ENCODE data around the gene NOL4L. TPM values are rescaled to one million over a fixed set of nuclear protein-coding genes. Genes with fewer than 3 reads are reported as not detected.

Gene NOL4L
- polyA plus RNA-seq, 2 of the 4 experiments (the other 2 are of a cell fraction): 9.5 to 11.8 TPM

DNA sequence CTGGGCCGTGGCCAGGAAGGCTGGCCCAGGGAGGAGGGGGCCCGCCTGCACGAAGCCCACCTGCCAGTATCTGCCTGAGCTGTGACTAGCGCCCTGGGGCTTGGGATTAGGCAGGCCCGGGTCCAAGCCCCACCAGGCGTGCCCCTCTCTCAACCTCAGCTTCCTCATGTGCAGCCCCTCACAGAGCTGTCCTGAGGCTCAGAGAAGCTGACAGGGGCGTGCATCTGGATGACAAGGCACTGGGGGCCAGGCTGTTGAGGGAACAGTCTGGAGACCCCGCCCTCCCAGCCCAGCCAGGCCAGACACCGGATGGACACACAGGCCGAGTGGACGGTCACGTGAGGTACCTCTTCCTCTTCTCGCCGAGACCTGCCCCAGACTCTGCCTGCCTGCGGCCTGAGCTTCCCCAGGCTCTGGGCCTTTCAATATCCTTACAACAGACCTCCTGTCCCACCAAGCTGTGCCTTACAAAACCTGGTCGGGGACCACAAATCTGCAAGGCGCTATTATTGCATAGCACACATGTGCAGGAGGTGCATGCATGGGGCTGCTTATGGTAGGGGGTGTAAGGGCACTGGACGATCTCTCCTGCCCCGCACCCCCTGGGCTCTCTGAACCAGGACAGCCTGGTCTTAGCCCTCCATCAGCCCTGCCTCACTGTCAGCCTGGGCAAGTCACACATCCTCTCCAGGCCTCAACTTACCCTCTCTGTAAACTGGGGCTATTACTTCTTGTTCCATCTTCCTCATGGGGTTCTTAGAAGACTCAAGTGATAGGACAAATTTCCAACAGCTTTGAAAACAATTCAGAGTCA is 20.0 kb downstream of the NOL4L start (continued):
- TF ChIP-seq TFCP2L1 (CRISPR knock-in tag; IDR thresholded peaks at IDR 0.05): no peak
- TF ChIP-seq, protein P1, sequence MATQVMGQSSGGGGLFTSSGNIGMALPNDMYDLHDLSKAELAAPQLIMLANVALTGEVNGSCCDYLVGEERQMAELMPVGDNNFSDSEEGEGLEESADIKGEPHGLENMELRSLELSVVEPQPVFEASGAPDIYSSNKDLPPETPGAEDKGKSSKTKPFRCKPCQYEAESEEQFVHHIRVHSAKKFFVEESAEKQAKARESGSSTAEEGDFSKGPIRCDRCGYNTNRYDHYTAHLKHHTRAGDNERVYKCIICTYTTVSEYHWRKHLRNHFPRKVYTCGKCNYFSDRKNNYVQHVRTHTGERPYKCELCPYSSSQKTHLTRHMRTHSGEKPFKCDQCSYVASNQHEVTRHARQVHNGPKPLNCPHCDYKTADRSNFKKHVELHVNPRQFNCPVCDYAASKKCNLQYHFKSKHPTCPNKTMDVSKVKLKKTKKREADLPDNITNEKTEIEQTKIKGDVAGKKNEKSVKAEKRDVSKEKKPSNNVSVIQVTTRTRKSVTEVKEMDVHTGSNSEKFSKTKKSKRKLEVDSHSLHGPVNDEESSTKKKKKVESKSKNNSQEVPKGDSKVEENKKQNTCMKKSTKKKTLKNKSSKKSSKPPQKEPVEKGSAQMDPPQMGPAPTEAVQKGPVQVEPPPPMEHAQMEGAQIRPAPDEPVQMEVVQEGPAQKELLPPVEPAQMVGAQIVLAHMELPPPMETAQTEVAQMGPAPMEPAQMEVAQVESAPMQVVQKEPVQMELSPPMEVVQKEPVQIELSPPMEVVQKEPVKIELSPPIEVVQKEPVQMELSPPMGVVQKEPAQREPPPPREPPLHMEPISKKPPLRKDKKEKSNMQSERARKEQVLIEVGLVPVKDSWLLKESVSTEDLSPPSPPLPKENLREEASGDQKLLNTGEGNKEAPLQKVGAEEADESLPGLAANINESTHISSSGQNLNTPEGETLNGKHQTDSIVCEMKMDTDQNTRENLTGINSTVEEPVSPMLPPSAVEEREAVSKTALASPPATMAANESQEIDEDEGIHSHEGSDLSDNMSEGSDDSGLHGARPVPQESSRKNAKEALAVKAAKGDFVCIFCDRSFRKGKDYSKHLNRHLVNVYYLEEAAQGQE (IDR thresholded peaks at IDR 0.05): no peak
- no peak for TF ChIP-seq NFE2L2 (conservative IDR thresholded peaks at IDR 0.05; ENCODE audit: low read length)
- no peak for TF ChIP-seq JUN (IDR thresholded peaks at IDR 0.05)
- TF ChIP-seq HEYL (CRISPR knock-in tag; IDR thresholded peaks at IDR 0.05): no peak

DNA sequence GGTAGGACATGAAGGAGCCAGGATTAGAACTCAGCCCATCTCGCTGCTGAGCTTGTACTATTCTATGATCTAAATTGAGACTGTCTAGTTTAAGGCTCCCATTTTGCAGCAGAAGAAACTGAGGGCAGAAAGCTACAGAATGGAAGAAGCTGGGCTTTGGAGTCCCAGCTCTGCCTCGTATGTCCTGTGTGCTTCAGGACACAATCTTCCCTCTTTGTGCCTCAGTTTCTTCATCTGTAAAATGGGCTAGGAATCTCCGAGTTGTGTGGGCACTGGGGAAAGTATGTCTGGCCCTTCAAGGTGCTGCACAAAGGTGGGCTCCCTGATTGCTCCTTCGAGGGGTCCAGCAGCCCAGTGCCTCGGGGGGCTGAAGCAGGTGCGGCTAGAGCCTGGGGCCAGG is 20.7 kb downstream of the NOL4L start:
- Histone ChIP-seq H3K4me1 (peaks cover 6% of the 10 kb centered on the region; the same call in 1 of the 3 replicates), H3K4me2 (no peak overlapping the region), H3K9me3 (no peaks in the 10 kb centered on the region), H3K4me3 (no peak overlapping the region), H3K27ac (no peak overlapping the region)
- TF ChIP-seq KDM1A (IDR thresholded peaks at IDR 0.05; ENCODE audit: low read depth): peak; percentile 80
- TF ChIP-seq, protein P2, sequence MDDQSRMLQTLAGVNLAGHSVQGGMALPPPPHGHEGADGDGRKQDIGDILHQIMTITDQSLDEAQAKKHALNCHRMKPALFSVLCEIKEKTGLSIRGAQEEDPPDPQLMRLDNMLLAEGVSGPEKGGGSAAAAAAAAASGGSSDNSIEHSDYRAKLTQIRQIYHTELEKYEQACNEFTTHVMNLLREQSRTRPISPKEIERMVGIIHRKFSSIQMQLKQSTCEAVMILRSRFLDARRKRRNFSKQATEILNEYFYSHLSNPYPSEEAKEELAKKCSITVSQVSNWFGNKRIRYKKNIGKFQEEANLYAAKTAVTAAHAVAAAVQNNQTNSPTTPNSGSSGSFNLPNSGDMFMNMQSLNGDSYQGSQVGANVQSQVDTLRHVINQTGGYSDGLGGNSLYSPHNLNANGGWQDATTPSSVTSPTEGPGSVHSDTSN (IDR thresholded peaks at IDR 0.05): no peak
- DNase-seq (ENCODE audit: low read depth in 1 of 2, low spot score in 1 of 2): no peak
- no peak for ATAC-seq
- ChIA-PET CTCF (interaction anchor here (1.0 to 1.3 kb wide), 4 partner anchors 9 to 43 kb away, joined by 3 to 5 read pairs (median 4); no protein-coding TSS in a partner anchor), POLR2A (no interaction called here)
- no peak for FAIRE-seq
- 55% methylated on average over 6 of the region's 6 CpGs for WGBS (ENCODE audit: missing lambda C conversion rate)

DNA sequence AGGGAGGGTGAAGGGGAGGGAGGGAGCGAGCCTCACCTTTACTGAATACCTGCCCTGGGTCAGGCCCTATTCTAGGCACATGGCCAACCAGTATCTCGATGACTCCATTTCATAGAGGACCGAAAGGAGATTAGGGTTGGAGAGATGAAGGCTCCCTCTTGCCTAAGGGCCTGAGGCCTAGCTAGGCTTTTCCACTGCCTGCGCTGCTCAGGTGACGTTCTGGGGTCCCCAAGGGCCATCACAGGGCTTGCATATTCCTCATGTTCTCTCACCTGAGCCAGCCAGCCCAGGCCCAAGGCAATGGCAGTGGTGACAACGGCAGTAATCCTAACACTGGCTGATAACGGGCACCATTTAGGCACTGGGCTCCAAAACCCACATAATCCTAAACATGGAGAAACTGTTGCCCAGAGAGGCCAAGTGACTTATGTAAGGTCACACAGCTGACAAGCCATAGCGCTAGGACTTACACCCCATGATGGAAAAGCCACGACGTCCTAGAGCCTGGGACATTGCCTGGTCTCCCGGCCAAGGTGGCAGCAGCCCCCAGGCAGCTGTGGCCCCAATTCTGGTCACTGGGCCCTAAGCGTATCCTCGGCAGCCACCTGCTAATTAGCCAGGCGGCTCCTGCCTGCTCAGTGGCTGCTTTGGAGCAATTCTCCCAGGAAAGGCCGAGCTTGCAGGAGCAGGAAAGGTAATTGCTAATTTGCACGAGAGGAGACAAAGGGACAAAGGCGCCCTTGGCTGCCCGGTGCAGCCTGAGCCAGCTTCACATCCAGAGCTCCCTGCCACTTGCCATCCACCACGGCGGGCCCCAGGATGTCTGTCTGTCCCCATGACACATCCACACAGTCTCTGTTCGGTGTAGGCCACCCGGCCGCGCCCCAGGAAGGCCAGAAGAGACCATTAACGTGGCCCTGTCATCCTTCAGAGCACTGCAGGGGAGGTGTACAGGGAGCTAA is 21.5 kb downstream of the NOL4L start:
- Histone ChIP-seq H3K27ac (no peak overlapping the region), H3K4me2 (no peak overlapping the region), H3K4me1 (peaks cover 6% of the 10 kb centered on the region; the same call in 1 of the 3 replicates), H3K4me3 (no peak overlapping the region), H3K9me3 (no peaks in the 10 kb centered on the region)
- DNase-seq (ENCODE audit: low read depth in 1 of 2, low spot score in 1 of 2): no peak
- FAIRE-seq: no peak
- peak; percentile 85; the same call in 1 of the 2 replicates for TF ChIP-seq KDM1A (IDR thresholded peaks at IDR 0.05; ENCODE audit: low read depth)
- no peak for TF ChIP-seq TP53 (CRISPR knock-in tag; IDR thresholded peaks at IDR 0.05)
- TF ChIP-seq ZFP36 (IDR thresholded peaks at IDR 0.05; ENCODE audit: borderline replicate concordance, partially characterized antibody): peak; percentile 39
- TF ChIP-seq ZSCAN20 (CRISPR knock-in tag; IDR thresholded peaks at IDR 0.05): no peak
- TF ChIP-seq SREBF2 (IDR thresholded peaks at IDR 0.05): no peak
- no peak for TF ChIP-seq POLR2AphosphoS2 (conservative IDR thresholded peaks at IDR 0.05; ENCODE audit: low read length)
- no peak for TF ChIP-seq ZC3H11A (IDR thresholded peaks at IDR 0.05)
- TF ChIP-seq, protein P3, sequence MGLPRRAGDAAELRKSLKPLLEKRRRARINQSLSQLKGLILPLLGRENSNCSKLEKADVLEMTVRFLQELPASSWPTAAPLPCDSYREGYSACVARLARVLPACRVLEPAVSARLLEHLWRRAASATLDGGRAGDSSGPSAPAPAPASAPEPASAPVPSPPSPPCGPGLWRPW (IDR thresholded peaks at IDR 0.05): no peak
- TF ChIP-seq, protein P4, sequence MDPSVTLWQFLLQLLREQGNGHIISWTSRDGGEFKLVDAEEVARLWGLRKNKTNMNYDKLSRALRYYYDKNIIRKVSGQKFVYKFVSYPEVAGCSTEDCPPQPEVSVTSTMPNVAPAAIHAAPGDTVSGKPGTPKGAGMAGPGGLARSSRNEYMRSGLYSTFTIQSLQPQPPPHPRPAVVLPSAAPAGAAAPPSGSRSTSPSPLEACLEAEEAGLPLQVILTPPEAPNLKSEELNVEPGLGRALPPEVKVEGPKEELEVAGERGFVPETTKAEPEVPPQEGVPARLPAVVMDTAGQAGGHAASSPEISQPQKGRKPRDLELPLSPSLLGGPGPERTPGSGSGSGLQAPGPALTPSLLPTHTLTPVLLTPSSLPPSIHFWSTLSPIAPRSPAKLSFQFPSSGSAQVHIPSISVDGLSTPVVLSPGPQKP (IDR thresholded peaks at IDR 0.05; ENCODE audit: low read depth, low read length): no peak
- POLR2A ChIA-PET: no interaction called here
- ATAC-seq: no peak
- CTCF ChIA-PET: interaction anchor here (0.8 to 1.3 kb wide), 7 partner anchors 10 to 89 kb away, joined by 3 to 5 read pairs (median 3); no protein-coding TSS in a partner anchor
- 81% methylated on average over 24 of the region's 25 CpGs for WGBS (ENCODE audit: missing lambda C conversion rate)
